H1 (cell line): Measurements from ENCODE around the gene KIF21A. TPM values are rescaled to one million over a fixed set of nuclear protein-coding genes. Genes with fewer than 3 reads are reported as not detected.

Experiments
- CTCF ChIA-PET: fragments of 300-600 bp; sonication (Branson Sonifier 250); formaldehyde crosslinking; loops from one replicate; lab custom pipeline; 2021; ENCODE audit not compliant: partially characterized antibody; lab: Charles Lee
- POLR2A ChIA-PET: fragments of 300-600 bp; sonication (Branson Sonifier 250); formaldehyde crosslinking; loops from one replicate; lab custom pipeline; 2021; ENCODE audit warnings: inconsistent platforms; ENCODE audit not compliant: partially characterized antibody; lab: Charles Lee
- DNase-seq, 2 experiments: peaks; one replicate each; pipeline versions ENCODE4 v3.0.0 to v3.0.0-alpha.2; 2010 to 2022; ENCODE audit warnings: low spot score in 2 of 2, low read depth in 1 of 2, mixed read lengths in 1 of 2
- FAIRE-seq: peaks from 2 replicates; lab custom pipeline; 2011; peaks lifted over from hg19 to GRCh38; lab: Jason Lieb, UNC
- H2AFZ ChIP-seq: 2 replicates; pipeline ENCODE4 v1.8.1; 2012; ENCODE audit warnings: low read length, inconsistent platforms
- H2AK5ac ChIP-seq: 2 replicates; pipeline ENCODE4 v1.6.1; 2013; ENCODE audit warnings: low read depth, low read length
- H2BK120ac ChIP-seq: replicated peaks from 2 replicates; pipeline ENCODE3; 2013; ENCODE audit warnings: low read depth, low read length, inconsistent platforms
- H2BK12ac ChIP-seq: 2 replicates; pipeline ENCODE4 v1.6.1; 2013; ENCODE audit warnings: low read depth, low read length
- H2BK15ac ChIP-seq: 2 replicates; pipeline ENCODE4 v1.6.1; 2013; ENCODE audit warnings: low read length
- H2BK20ac ChIP-seq: 2 replicates; pipeline ENCODE4 v1.6.1; 2013; ENCODE audit warnings: low read length
- H2BK5ac ChIP-seq: 2 replicates; pipeline ENCODE4 v1.6.1; 2013; ENCODE audit warnings: low read depth, low read length
- H3K14ac ChIP-seq: 2 replicates; pipeline ENCODE4 v1.6.1; 2013; ENCODE audit warnings: inconsistent platforms; ENCODE audit not compliant: insufficient read length
- H3K18ac ChIP-seq: 2 replicates; pipeline ENCODE4 v1.6.1; 2013; ENCODE audit warnings: low read length; ENCODE audit errors: extremely low read depth
- H3K23ac ChIP-seq: 2 replicates; pipeline ENCODE4 v1.6.1; 2013; ENCODE audit warnings: inconsistent platforms; ENCODE audit not compliant: insufficient read length
- H3K23me2 ChIP-seq: 2 replicates; pipeline ENCODE4 v1.6.1; 2013; ENCODE audit warnings: low read depth, low read length
- H3K27ac ChIP-seq: 2 replicates; pipeline ENCODE4 v1.6.1; 2011; ENCODE audit warnings: low read depth, low read length, inconsistent platforms
- H3K27me3 ChIP-seq, 4 experiments: replicated peaks in 1 of 4; 1 replicate in 1 of 4; 2 replicates in 3 of 4; pipeline versions ENCODE4 v1.6.1 to v1.8.1; 2011 to 2013; ENCODE audit warnings: low read length in 3 of 4, mild to moderate bottlenecking in 3 of 4, inconsistent platforms in 2 of 4, mixed read lengths in 2 of 4, moderate library complexity in 1 of 4; ENCODE audit not compliant: control insufficient read depth in 3 of 4, insufficient read depth in 3 of 4; ENCODE audit errors: extremely low read depth in 1 of 4
- H3K36me3 ChIP-seq, 4 experiments: 2 replicates each; pipeline versions ENCODE4 v1.6.1 to v1.8.1; 2011 to 2013; ENCODE audit warnings: mild to moderate bottlenecking in 4 of 4, low read length in 3 of 4, moderate library complexity in 2 of 4, control low read depth in 1 of 4, inconsistent platforms in 1 of 4; ENCODE audit not compliant: insufficient read depth in 4 of 4, control insufficient read depth in 2 of 4
- H3K4ac ChIP-seq: replicated peaks from 2 replicates; pipeline ENCODE3; 2013; ENCODE audit warnings: low read length, low read depth, mixed read lengths, inconsistent platforms; ENCODE audit not compliant: insufficient read length
- H3K4me1 ChIP-seq, 4 experiments: replicated peaks in 1 of 4; 1 replicate in 1 of 4; 2 replicates in 3 of 4; pipeline versions ENCODE4 v1.6.1 to v1.8.1; 2011 to 2013; ENCODE audit warnings: low read length in 3 of 4, inconsistent platforms in 2 of 4, mixed read lengths in 1 of 4; ENCODE audit not compliant: insufficient read depth in 4 of 4, control insufficient read depth in 3 of 4
- H3K4me2 ChIP-seq, 2 experiments: 2 replicates each; pipeline versions ENCODE4 v1.6.1 to v1.8.1; 2011 to 2013; ENCODE audit warnings: low read depth in 2 of 2, low read length in 2 of 2, control low read depth in 1 of 2, inconsistent platforms in 1 of 2, mild to moderate bottlenecking in 1 of 2; ENCODE audit not compliant: insufficient read depth in 1 of 2
- H3K4me3 ChIP-seq, 4 experiments: fragments of 200-600, 300-600 bp in 1 of 4; sonication (generic), shearing (Covaris generic), sonication (Bioruptor Twin) in 1 of 4; 2 replicates each; pipeline versions ENCODE4 v1.5.1 to v1.8.1; 2011 to 2016; ENCODE audit warnings: low read length in 4 of 4, low read depth in 3 of 4, control low read depth in 2 of 4, inconsistent platforms in 2 of 4, mild to moderate bottlenecking in 2 of 4, mixed read lengths in 1 of 4, moderate library complexity in 1 of 4; ENCODE audit not compliant: insufficient read depth in 2 of 4; ENCODE audit errors: extremely low read depth in 1 of 4
- H3K56ac ChIP-seq: replicated peaks from 2 replicates; pipeline ENCODE3; 2013; ENCODE audit warnings: low read depth, mild to moderate bottlenecking, mixed read lengths, low read length, inconsistent platforms; ENCODE audit not compliant: insufficient read length
- H3K79me1 ChIP-seq: 2 replicates; pipeline ENCODE4 v1.6.1; 2013; ENCODE audit warnings: low read depth, low read length, control low read depth
- H3K79me2 ChIP-seq, 2 experiments: 2 replicates each; pipeline versions ENCODE4 v1.6.1 to v1.8.1; 2012 to 2013; ENCODE audit warnings: low read length in 2 of 2, mild to moderate bottlenecking in 2 of 2, inconsistent platforms in 1 of 2; ENCODE audit not compliant: insufficient read depth in 2 of 2, control insufficient read depth in 1 of 2
- H3K9ac ChIP-seq, 4 experiments: replicated peaks in 1 of 4; 1 replicate in 1 of 4; 2 replicates in 3 of 4; pipeline versions ENCODE4 v1.6.1 to v1.8.1; 2011 to 2013; ENCODE audit warnings: low read depth in 3 of 4, low read length in 3 of 4, control low read depth in 2 of 4, mild to moderate bottlenecking in 2 of 4, moderate library complexity in 2 of 4, inconsistent platforms in 1 of 4; ENCODE audit errors: extremely low read depth in 1 of 4
- H3K9me3 ChIP-seq, 2 experiments: 2 replicates each; pipeline versions ENCODE4 v1.6.1 to v1.8.1; 2012 to 2013; ENCODE audit warnings: mild to moderate bottlenecking in 2 of 2, moderate library complexity in 2 of 2, control low read depth in 1 of 2, inconsistent platforms in 1 of 2, low read depth in 1 of 2, low read length in 1 of 2, mixed read lengths in 1 of 2; ENCODE audit not compliant: insufficient read depth in 2 of 2
- H4K20me1 ChIP-seq, 2 experiments: replicated peaks in 1 of 2; 2 replicates each; pipeline versions ENCODE3 to v1.8.1; 2011 to 2013; ENCODE audit warnings: inconsistent platforms in 2 of 2, low read length in 2 of 2, mild to moderate bottlenecking in 1 of 2; ENCODE audit not compliant: insufficient read depth in 2 of 2, control insufficient read depth in 1 of 2
- H4K5ac ChIP-seq: 2 replicates; pipeline ENCODE4 v1.6.1; 2013; ENCODE audit warnings: low read length, low read depth, mixed read lengths, inconsistent platforms; ENCODE audit not compliant: insufficient read length
- H4K8ac ChIP-seq: 2 replicates; pipeline ENCODE4 v1.8.0; 2013; ENCODE audit warnings: mild to moderate bottlenecking, moderate library complexity, low read length, inconsistent platforms; ENCODE audit not compliant: insufficient read depth; ENCODE audit errors: extremely low read depth
- H4K91ac ChIP-seq: replicated peaks from 2 replicates; pipeline ENCODE3; 2013; ENCODE audit warnings: low read length, mixed read lengths, inconsistent platforms; ENCODE audit not compliant: insufficient read length
- GTF2F1 ChIP-seq: IDR thresholded peaks from 2 replicates; pipeline ENCODE4 v1.6.1; 2012; ENCODE audit warnings: low read depth, low read length, improper control_type of control experiment, borderline replicate concordance
- TAF1 ChIP-seq: IDR thresholded peaks from 2 replicates; pipeline ENCODE4 v1.6.1; 2011; ENCODE audit warnings: mild to moderate bottlenecking, low read depth, low read length
- polyA plus RNA-seq, 7 experiments: library from polyadenylated mRNA; depleted of rRNA in 3 of 7; stranded (reverse) in 5 of 7; unstranded in 2 of 7; fragments of >200 nt in 5 of 7; fragments of 200-250 nt in 2 of 7; gene quantifications; 1 replicate in 5 of 7; 2 replicates in 1 of 7; 4 replicates in 1 of 7; pipeline versions ENCODE4 v1.2.1 to v1.2.3, GENCODE V29; 2011 to 2013; ENCODE audit warnings: missing spikeins in 2 of 7, mixed read lengths in 2 of 7
- total RNA-seq: library from RNA; stranded (reverse); fragmentation: NEBNext Ultra II Directional; extraction: Animal tissue kit (Norgen Biotek cat#: 25700); gene quantifications from 2 replicates; pipeline ENCODE4 v1.2.1, GENCODE V29; 2021

KIF21A gene
- total and polyA plus RNA-seq, 2 of the 8 experiments (the other 6 are each of a cell fraction or from before 2014, with no cell fraction given): 10.0 to 26.0 TPM

GRCh38 chr12:39367494-39367893, 75.4 kb downstream of the KIF21A start:
- Histone ChIP-seq H2AFZ (no peak overlapping the region), H3K79me2 (no peaks in the 10 kb centered on the region), H3K4ac (no peak overlapping the region), H3K9me3 (no peaks in the 10 kb centered on the region), H3K4me2 (no peak overlapping the region), H3K23me2 (no peaks in the 10 kb centered on the region), H2BK12ac (no peak overlapping the region), H4K20me1 (no peaks in the 10 kb centered on the region), H3K56ac (no peak overlapping the region), H3K14ac (no peak overlapping the region), H2AK5ac (no peak overlapping the region), H3K27me3 (no peaks in the 10 kb centered on the region), H2BK15ac (no peak overlapping the region), H2BK120ac (no peak overlapping the region), H3K27ac (no peak overlapping the region), H4K8ac (no peak overlapping the region), H3K79me1 (no peaks in the 10 kb centered on the region), H4K5ac (no peak overlapping the region), H2BK5ac (no peak overlapping the region), H3K9ac (no peak overlapping the region), H3K4me1 (no peaks in the 10 kb centered on the region), H3K36me3 (peaks cover 0 to 4% (median 1%) of the 10 kb centered on the region in 4 experiments; a peak in 2 of 8 replicates), H3K18ac (no peak overlapping the region), H3K4me3 (no peak overlapping the region), H3K23ac (no peak overlapping the region), H2BK20ac (no peak overlapping the region), H4K91ac (no peak overlapping the region)
- ChIA-PET CTCF (interaction anchor here (1.0 to 2.6 kb wide), 2 partner anchors 8 to 51 kb away, joined by 3 to 9 read pairs; no protein-coding TSS in a partner anchor), POLR2A (no interaction called here)
- no peak for FAIRE-seq
- TF ChIP-seq GTF2F1: no peak
- no peak for TF ChIP-seq TAF1
- no peak for DNase-seq
